Measurements from ENCODE around the gene PTEN.
A peak's percentile ranks its signal among the peaks of the same experiment; 100 is the strongest.

PTEN gene

GRCh38 chr10:87930934-87931835 is 67.8 kb downstream of the PTEN start:
- DNase-seq (ENCODE audit: extremely low spot score) = peak; percentile 10
- ChIA-PET CTCF (no interaction called here), POLR2A (interaction anchor here (0.7 kb wide), 1 partner anchor 181 kb away, joined by 3 read pairs; no protein-coding TSS in a partner anchor)
- no peak for TF ChIP-seq CTCF (IDR thresholded peaks at IDR 0.05; ENCODE audit: control extremely low read depth, extremely low read depth, low read depth, missing control alignments)

- CTCF ChIA-PET = no interaction called here
- POLR2A ChIA-PET = interaction anchor here (0.7 kb wide), 1 partner anchor 181 kb away, joined by 3 read pairs; no protein-coding TSS in a partner anchor
Observed at GRCh38 chr10:87931836-87932230, 68.4 kb downstream of the PTEN start.

GRCh38 chr10:87935290-87936141 is 72.1 kb downstream of the PTEN start:
- ChIA-PET CTCF (interaction anchor here (0.9 to 1.6 kb wide), 2 partner anchors 9 to 15 kb away, joined by 3 read pairs; no protein-coding TSS in a partner anchor), POLR2A (no interaction called here)
- DNase-seq (ENCODE audit: extremely low spot score) = no peak
- no peak for TF ChIP-seq CTCF (IDR thresholded peaks at IDR 0.05; ENCODE audit: control extremely low read depth, extremely low read depth, low read depth, missing control alignments)

More at GRCh38 chr10:87931836-87932230, 68.4 kb downstream of the PTEN start:
- no peak for DNase-seq (ENCODE audit: extremely low spot score)
- no peak for TF ChIP-seq CTCF (IDR thresholded peaks at IDR 0.05; ENCODE audit: control extremely low read depth, extremely low read depth, low read depth, missing control alignments)

- no peak for DNase-seq (ENCODE audit: extremely low spot score)
- TF ChIP-seq CTCF (IDR thresholded peaks at IDR 0.05; ENCODE audit: control extremely low read depth, extremely low read depth, low read depth, missing control alignments) = no peak
- ChIA-PET CTCF (interaction anchor here (1.0 kb wide), 1 partner anchor 19 kb away, joined by 3 read pairs; no protein-coding TSS in a partner anchor), POLR2A (no interaction called here)
Observed at GRCh38 chr10:87940210-87940609, 76.8 kb downstream of the PTEN start.

- POLR2A ChIA-PET = no interaction called here
- CTCF ChIA-PET = interaction anchor here (1.1 kb wide), 1 partner anchor 9 kb away, joined by 5 read pairs; no protein-coding TSS in a partner anchor
- no peak for TF ChIP-seq CTCF (IDR thresholded peaks at IDR 0.05; ENCODE audit: control extremely low read depth, extremely low read depth, low read depth, missing control alignments)
- DNase-seq (ENCODE audit: extremely low spot score) = no peak
Observed at GRCh38 chr10:87942884-87943527, 79.6 kb downstream of the PTEN start.

GRCh38 chr10:87945984-87946383 is 82.6 kb downstream of the PTEN start:
- no peak for TF ChIP-seq CTCF (IDR thresholded peaks at IDR 0.05; ENCODE audit: control extremely low read depth, extremely low read depth, low read depth, missing control alignments)
- no peak for DNase-seq (ENCODE audit: extremely low spot score)
- CTCF ChIA-PET = interaction anchor here (0.6 to 1.3 kb wide), 3 partner anchors 19 to 444 kb away, joined by 3 read pairs; no protein-coding TSS in a partner anchor
- POLR2A ChIA-PET = interaction anchor here (0.6 kb wide), 1 partner anchor 1349 kb away, joined by 3 read pairs; no protein-coding TSS in a partner anchor
